ENCODE measurements around the gene BNIPL.

DNA sequence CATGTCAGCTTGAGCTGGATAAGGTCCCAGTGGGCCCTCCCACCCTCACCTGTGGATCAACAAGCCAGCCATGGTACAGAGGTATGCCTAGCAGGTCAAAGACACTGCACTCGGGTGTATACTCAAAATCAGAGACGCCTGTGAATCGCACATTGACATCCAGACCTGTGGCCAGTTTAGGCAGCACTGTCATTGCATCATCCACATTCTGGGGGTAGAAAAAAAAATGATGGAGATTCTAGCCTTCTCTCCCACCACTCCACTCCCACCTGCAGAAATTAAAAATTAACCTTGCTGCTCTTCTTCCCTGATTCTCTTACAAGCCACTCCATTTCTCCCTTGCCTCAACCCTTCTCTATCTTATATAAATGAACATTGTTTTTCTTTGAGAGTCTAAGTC is 36.0 kb upstream of the BNIPL start:
- TF ChIP-seq CTCF (IDR thresholded peaks at IDR 0.05) (no peak), POLR2AphosphoS5 (IDR thresholded peaks at IDR 0.05) (no peak), POLR2A (IDR thresholded peaks at IDR 0.05; ENCODE audit: low read depth) (no peak)

All from esophagus muscularis mucosa (tissue), 3 donors.